Measurements from ENCODE around the gene HEPACAM2.

Gene HEPACAM2

DNA sequence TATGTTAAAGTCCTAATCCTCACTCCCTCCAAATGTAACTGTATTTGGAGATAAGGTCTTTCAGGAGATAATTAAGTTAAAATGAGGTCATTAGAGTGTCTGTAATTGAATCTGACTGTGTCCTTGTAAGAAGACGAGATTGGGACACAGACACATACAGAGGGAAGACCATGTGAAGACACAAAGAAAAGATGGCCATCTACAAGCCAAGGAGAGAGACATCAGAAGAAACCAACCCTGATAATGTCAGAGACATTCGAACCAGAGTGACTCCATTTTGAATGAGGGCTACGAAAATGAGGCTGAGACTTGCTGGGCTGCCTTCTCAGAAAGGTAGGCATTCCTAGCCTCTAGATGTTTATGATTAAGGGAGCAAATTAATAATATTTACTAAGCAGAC is 77.5 kb downstream of the HEPACAM2 start:
- no peaks in the 10 kb centered on the region for H3K27me3 ChIP-seq (ENCODE audit: control insufficient read depth, insufficient read depth, low read length, poor library complexity, severe bottlenecking)
- 94 to 95% methylated on average over 3 of the region's 3 CpGs for WGBS, 2 experiments
- no peaks in the 10 kb centered on the region for H3K9me3 ChIP-seq (ENCODE audit: control insufficient read depth, low read length)
- H3K36me3 ChIP-seq (ENCODE audit: control insufficient read depth, insufficient read depth, low read length), result no peaks in the 10 kb centered on the region
- H3K4me3 ChIP-seq (ENCODE audit: insufficient read depth, low read depth, low read length), result no peak overlapping the region
- H3K4me1 ChIP-seq (ENCODE audit: control insufficient read depth, insufficient read depth, low read length), result peaks cover 2% of the 10 kb centered on the region
- no peak overlapping the region for H3K27ac ChIP-seq (ENCODE audit: insufficient read depth, low read depth, low read length, poor library complexity, severe bottlenecking)

DNA sequence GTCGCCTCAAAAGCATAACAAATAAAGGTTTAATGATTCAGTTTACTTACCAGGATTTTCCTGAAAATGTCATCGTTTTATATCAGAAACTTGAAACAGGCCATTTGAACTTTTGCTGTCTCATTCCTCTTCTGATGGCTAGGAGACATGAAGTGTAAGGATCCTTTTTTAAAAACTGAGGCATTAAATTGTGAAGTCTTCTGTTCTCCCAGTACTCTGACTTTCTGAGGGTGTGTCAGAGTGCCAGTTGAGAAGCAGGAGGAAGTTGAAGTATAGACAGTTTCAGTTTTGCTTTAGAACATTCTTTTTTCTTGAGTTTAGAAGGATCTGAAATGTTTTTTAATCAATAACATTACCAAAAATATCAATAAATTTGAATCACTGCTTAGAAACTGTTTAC is 78.1 kb downstream of the HEPACAM2 start, which contains the start of gene SAMD9L:
Gene SAMD9L (minus strand): TSS at position 242 of the 400 bp plus-strand sequence. CDS start 12,414 bp downstream, outside the sequence.
- Histone ChIP-seq H3K27me3 (ENCODE audit: control insufficient read depth, insufficient read depth, low read length, poor library complexity, severe bottlenecking) (no peaks in the 10 kb centered on the region), H3K27ac (ENCODE audit: insufficient read depth, low read depth, low read length, poor library complexity, severe bottlenecking) (no peak within 1 kb of the TSS), H3K36me3 (ENCODE audit: control insufficient read depth, insufficient read depth, low read length) (no peaks in the 10 kb centered on the region), H3K4me3 (ENCODE audit: insufficient read depth, low read depth, low read length) (no peak within 1 kb of the TSS), H3K4me1 (ENCODE audit: control insufficient read depth, insufficient read depth, low read length) (peaks cover 2% of the 10 kb centered on the region), H3K9me3 (ENCODE audit: control insufficient read depth, low read length) (no peaks in the 10 kb centered on the region)
- 95 to 96% methylated on average over 1 to 2 of the region's 2 CpGs for WGBS, 2 experiments

- H3K27ac ChIP-seq (ENCODE audit: insufficient read depth, low read depth, low read length, poor library complexity, severe bottlenecking), result no peak overlapping the region
- WGBS, 2 experiments, result 76 to 89% methylated on average over 3 of the region's 3 CpGs
These were observed 78.9 kb downstream of the HEPACAM2 start for GRCh38 chr7:93147363-93147762.

GRCh38 chr7:93146472-93147141 is 79.7 kb downstream of the HEPACAM2 start:
- Histone ChIP-seq H3K27ac (ENCODE audit: insufficient read depth, low read depth, low read length, poor library complexity, severe bottlenecking) (no peak overlapping the region), H3K4me3 (ENCODE audit: insufficient read depth, low read depth, low read length) (no peak overlapping the region), H3K27me3 (ENCODE audit: control insufficient read depth, insufficient read depth, low read length, poor library complexity, severe bottlenecking) (no peaks in the 10 kb centered on the region), H3K4me1 (ENCODE audit: control insufficient read depth, insufficient read depth, low read length) (peaks cover 2% of the 10 kb centered on the region), H3K9me3 (ENCODE audit: control insufficient read depth, low read length) (no peaks in the 10 kb centered on the region), H3K36me3 (ENCODE audit: control insufficient read depth, insufficient read depth, low read length) (no peaks in the 10 kb centered on the region)
- WGBS, 2 experiments, result 79 to 86% methylated on average over 5 of the region's 5 CpGs

More at GRCh38 chr7:93147363-93147762, 78.9 kb downstream of the HEPACAM2 start:
- peaks cover 2% of the 10 kb centered on the region for H3K4me1 ChIP-seq (ENCODE audit: control insufficient read depth, insufficient read depth, low read length)
- H3K9me3 ChIP-seq (ENCODE audit: control insufficient read depth, low read length), result no peaks in the 10 kb centered on the region
- H3K4me3 ChIP-seq (ENCODE audit: insufficient read depth, low read depth, low read length), result no peak overlapping the region
- H3K36me3 ChIP-seq (ENCODE audit: control insufficient read depth, insufficient read depth, low read length), result no peaks in the 10 kb centered on the region
- H3K27me3 ChIP-seq (ENCODE audit: control insufficient read depth, insufficient read depth, low read length, poor library complexity, severe bottlenecking), result no peaks in the 10 kb centered on the region

DNA sequence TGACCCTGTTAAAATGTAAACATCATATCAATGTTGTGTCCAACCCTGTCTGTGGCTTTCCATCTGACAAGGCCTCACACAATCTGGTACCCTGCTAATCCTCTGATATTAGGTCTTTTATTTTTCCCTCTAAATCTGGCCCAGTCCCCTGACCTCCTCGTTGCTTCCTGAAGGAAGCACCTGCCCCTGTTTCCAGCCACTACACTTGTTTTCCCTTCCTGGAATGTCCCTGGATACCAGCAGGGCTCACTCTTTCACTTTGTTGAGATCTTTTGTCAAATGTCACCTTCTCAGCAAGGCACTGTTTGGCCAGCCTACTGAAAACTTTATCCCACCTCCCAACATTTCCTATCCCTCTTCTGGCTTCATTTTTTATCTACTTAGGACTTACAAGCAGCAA is 80.2 kb downstream of the HEPACAM2 start:
- Histone ChIP-seq H3K27ac (ENCODE audit: insufficient read depth, low read depth, low read length, poor library complexity, severe bottlenecking) (no peak overlapping the region), H3K36me3 (ENCODE audit: control insufficient read depth, insufficient read depth, low read length) (no peaks in the 10 kb centered on the region), H3K27me3 (ENCODE audit: control insufficient read depth, insufficient read depth, low read length, poor library complexity, severe bottlenecking) (no peaks in the 10 kb centered on the region), H3K4me1 (ENCODE audit: control insufficient read depth, insufficient read depth, low read length) (peaks cover 2% of the 10 kb centered on the region), H3K4me3 (ENCODE audit: insufficient read depth, low read depth, low read length) (no peak overlapping the region), H3K9me3 (ENCODE audit: control insufficient read depth, low read length) (no peaks in the 10 kb centered on the region)
- 48 to 51% methylated on average over 1 of the region's 1 CpG for WGBS, 2 experiments

DNA sequence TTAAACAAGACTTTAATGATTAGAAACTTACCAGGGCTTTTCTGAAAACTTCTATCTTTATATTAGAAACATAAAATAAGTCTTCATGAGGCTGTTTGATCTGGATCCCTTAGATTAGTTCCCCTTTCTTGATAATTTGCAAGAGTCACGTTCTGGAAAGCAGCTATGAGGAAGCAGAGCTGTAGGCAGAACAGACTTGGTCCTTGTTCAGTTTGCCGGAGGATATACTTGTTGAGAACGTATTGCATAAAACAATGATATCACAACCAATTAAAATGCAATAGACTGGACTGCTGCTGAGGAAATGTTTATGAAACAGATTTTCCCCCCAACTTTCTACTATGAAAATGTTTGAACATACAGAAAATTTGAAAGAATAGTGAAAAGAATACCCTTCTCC is 80.9 kb downstream of the HEPACAM2 start:
- Histone ChIP-seq H3K27me3 (ENCODE audit: control insufficient read depth, insufficient read depth, low read length, poor library complexity, severe bottlenecking) (no peaks in the 10 kb centered on the region), H3K4me3 (ENCODE audit: insufficient read depth, low read depth, low read length) (no peak overlapping the region), H3K9me3 (ENCODE audit: control insufficient read depth, low read length) (no peaks in the 10 kb centered on the region), H3K27ac (ENCODE audit: insufficient read depth, low read depth, low read length, poor library complexity, severe bottlenecking) (no peak overlapping the region), H3K4me1 (ENCODE audit: control insufficient read depth, insufficient read depth, low read length) (peaks cover 2% of the 10 kb centered on the region), H3K36me3 (ENCODE audit: control insufficient read depth, insufficient read depth, low read length) (no peaks in the 10 kb centered on the region)
- WGBS, 2 experiments, result 86 to 97% methylated on average over 3 of the region's 3 CpGs

DNA sequence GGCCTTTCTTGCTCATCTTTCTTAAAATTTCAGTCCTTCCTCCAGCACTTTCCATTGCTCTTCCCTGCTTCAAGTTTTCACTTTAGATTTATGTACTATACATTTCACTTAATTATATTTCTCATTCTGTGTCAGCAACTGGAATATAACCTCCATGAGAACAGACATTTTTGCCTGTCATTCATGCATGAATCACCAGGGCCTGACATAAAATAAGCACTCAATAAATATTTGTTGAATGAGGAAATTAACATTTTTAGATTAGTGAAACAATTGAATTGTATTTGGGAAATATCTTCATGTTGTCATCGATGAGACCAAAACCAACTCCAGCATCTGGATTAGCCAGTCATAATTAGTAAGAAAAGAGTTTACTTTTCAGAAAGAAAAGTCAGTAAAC is 84.1 kb downstream of the HEPACAM2 start:
- WGBS, 2 experiments, result 100% methylated on average over 1 of the region's 1 CpG
- H3K4me1 ChIP-seq (ENCODE audit: control insufficient read depth, insufficient read depth, low read length), result peaks cover 2% of the 10 kb centered on the region
- no peak overlapping the region for H3K27ac ChIP-seq (ENCODE audit: insufficient read depth, low read depth, low read length, poor library complexity, severe bottlenecking)
- H3K9me3 ChIP-seq (ENCODE audit: control insufficient read depth, low read length), result no peaks in the 10 kb centered on the region
- H3K4me3 ChIP-seq (ENCODE audit: insufficient read depth, low read depth, low read length), result no peak overlapping the region
- no peaks in the 10 kb centered on the region for H3K36me3 ChIP-seq (ENCODE audit: control insufficient read depth, insufficient read depth, low read length)
- no peaks in the 10 kb centered on the region for H3K27me3 ChIP-seq (ENCODE audit: control insufficient read depth, insufficient read depth, low read length, poor library complexity, severe bottlenecking)

- no peaks in the 10 kb centered on the region for H3K9me3 ChIP-seq (ENCODE audit: control insufficient read depth, low read length)
- H3K36me3 ChIP-seq (ENCODE audit: control insufficient read depth, insufficient read depth, low read length), result no peaks in the 10 kb centered on the region
- 88% methylated on average over 3 of the region's 3 CpGs for WGBS, 2 experiments
- H3K27ac ChIP-seq (ENCODE audit: insufficient read depth, low read depth, low read length, poor library complexity, severe bottlenecking), result no peak overlapping the region
- H3K4me1 ChIP-seq (ENCODE audit: control insufficient read depth, insufficient read depth, low read length), result no peaks in the 10 kb centered on the region
- H3K4me3 ChIP-seq (ENCODE audit: insufficient read depth, low read depth, low read length), result no peak overlapping the region
- H3K27me3 ChIP-seq (ENCODE audit: control insufficient read depth, insufficient read depth, low read length, poor library complexity, severe bottlenecking), result no peaks in the 10 kb centered on the region
These were observed 85.6 kb downstream of the HEPACAM2 start for GRCh38 chr7:93140582-93141191.

DNA sequence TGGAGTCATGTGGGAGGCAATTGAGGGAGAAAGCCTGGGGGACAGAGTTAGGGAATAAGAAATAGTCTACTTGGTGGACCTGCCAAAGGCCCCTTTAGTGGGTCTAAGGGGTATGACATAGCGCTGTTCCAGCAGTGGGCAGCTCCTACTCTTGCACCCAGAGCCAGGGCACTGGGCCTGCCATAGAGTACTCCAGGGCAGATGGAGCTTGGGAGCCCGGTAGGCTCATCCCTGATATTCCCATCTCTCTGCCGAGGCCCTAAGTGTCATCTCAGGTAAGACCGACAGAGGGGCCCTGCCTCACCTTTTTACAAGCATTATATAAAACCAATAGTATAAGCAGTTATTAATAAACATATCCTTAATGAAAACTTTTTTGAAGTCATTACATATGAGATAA is 87.7 kb downstream of the HEPACAM2 start:
- H3K27me3 ChIP-seq (ENCODE audit: control insufficient read depth, insufficient read depth, low read length, poor library complexity, severe bottlenecking), result no peaks in the 10 kb centered on the region
- no peak overlapping the region for H3K27ac ChIP-seq (ENCODE audit: insufficient read depth, low read depth, low read length, poor library complexity, severe bottlenecking)
- no peak overlapping the region for H3K4me3 ChIP-seq (ENCODE audit: insufficient read depth, low read depth, low read length)
- H3K36me3 ChIP-seq (ENCODE audit: control insufficient read depth, insufficient read depth, low read length), result no peaks in the 10 kb centered on the region
- H3K9me3 ChIP-seq (ENCODE audit: control insufficient read depth, low read length), result no peaks in the 10 kb centered on the region
- WGBS, 2 experiments, result 89 to 92% methylated on average over 3 to 4 of the region's 4 CpGs
- no peaks in the 10 kb centered on the region for H3K4me1 ChIP-seq (ENCODE audit: control insufficient read depth, insufficient read depth, low read length)

Measured in ectodermal cell (in vitro differentiated cells).